IgD-negative memory B cell (primary cell): ENCODE measurements around the gene GFY. TPM values are rescaled to one million over a fixed set of nuclear protein-coding genes. Genes with fewer than 3 reads are reported as not detected.

Experiments used
- H3K27ac Mint-ChIP-seq, 3 donors: one replicate each; pipeline ENCODE4 v1.8.0; 2020 to 2022; ENCODE audit warnings: mild to moderate bottlenecking in 3 of 3, mixed read lengths in 3 of 3, moderate library complexity in 1 of 3
- H3K27me3 Mint-ChIP-seq: one replicate; pipeline ENCODE4 v1.8.0; 2021; ENCODE audit warnings: mixed read lengths
- H3K36me3 Mint-ChIP-seq: one replicate; pipeline ENCODE4 v1.8.0; 2020; ENCODE audit warnings: mild to moderate bottlenecking, mixed read lengths
- H3K4me1 Mint-ChIP-seq, 3 donors: one replicate each; pipeline ENCODE4 v1.8.0; 2020 to 2022; ENCODE audit warnings: mixed read lengths in 3 of 3, mild to moderate bottlenecking in 1 of 3
- H3K4me3 Mint-ChIP-seq, 4 donors: one replicate each; pipeline ENCODE4 v1.8.0; 2020 to 2022; ENCODE audit warnings: mild to moderate bottlenecking in 4 of 4, mixed read lengths in 4 of 4, moderate library complexity in 3 of 4
- H3K9me3 Mint-ChIP-seq, 3 donors: one replicate each; pipeline ENCODE4 v1.8.0; 2020 to 2021; ENCODE audit warnings: mixed read lengths in 3 of 3, mild to moderate bottlenecking in 1 of 3
- polyA plus RNA-seq: library from polyadenylated mRNA; unstranded; fragments of 300-500 nt; fragmentation: Illumina TruSeq; gene quantifications from one replicate; pipeline ENCODE4 v1.2.3, GENCODE V29; 2021

The GFY gene
- polyA plus RNA-seq, 1 donor from 2014 or later: not detected

DNA sequence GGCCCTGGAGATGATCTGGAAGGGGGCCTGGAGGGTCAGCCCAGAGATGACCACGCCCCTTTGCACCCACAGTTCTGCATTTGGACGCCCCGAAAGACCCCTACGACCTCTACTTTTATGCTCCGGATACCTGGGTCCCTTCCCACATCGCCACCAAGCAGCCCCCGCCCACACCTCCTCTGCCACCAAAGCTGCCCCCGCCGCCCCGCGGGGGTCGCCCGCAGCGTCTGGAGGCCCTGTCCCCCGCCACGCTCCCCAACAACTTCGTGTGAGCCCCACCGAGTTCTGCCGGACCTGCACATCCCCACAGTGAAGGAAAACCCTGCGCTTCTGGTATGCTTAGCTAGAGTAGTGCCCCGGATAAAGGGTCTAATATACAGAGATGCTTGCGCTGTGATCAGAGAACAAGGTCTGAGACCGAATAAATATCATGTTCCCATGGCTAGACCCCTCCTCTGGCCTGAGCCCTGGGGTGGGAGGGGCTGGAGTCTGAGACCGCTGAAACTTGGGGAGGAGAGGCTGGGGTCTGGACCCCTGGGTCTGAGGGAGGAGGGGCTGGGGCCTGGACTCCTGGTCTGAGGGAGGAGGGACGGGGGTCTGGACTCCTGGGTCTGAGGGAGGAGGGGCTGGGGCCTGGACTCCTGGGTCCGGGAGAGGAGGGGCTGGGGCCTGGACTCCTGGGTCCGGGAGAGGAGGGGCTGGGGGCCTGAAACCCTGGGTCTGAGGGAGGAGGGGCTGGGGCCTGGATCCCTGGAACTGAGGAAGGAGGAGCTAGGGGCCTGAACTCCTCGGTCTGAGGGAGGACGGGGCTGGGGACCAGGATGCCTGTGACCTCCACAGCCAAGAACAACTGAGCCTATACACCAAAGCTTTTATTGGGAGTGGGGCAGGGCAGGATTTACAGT lies 3.6 kb downstream of the GFY start:
- H3K4me1 Mint-ChIP-seq: peaks cover 26 to 47% (median 31%) of the 10 kb centered on the region in 3 donors

DNA sequence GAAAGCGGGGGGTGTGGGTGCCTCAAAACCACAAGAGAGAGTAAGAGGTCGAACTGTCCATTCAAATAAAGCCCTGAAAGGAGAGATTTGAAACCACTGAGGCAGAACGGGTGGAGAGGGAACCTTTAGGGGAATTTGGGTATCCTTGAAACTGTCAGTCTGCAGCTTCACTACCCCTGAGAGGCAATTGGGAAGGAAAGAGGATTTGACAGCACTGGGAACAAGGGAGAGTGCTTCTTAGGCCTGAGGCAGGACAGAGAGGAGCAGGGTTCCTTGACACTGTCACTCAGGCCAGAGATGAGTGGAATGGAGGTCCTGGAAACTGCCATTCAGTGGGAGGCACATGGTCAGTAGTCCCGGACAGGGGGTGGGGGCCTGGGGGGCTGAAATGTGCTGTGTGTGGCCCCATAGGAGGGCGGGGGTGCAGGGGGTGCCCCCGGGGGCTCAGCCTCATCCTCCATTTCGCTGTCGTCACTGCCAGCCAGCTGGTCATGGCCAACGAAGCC lies 5.0 kb downstream of the GFY start:
- H3K27ac Mint-ChIP-seq: peak overlapping the region in 2 of 3 donors; percentile 0 to 79
- peaks cover 75% of the 10 kb centered on the region for H3K27me3 Mint-ChIP-seq
- H3K9me3 Mint-ChIP-seq: peaks cover 0 to under 1% (median 0%) of the 10 kb centered on the region in 3 donors
- H3K4me1 Mint-ChIP-seq: peaks cover 22 to 42% (median 28%) of the 10 kb centered on the region in 3 donors
- peak overlapping the region in 3 of 4 donors; percentile 23 to 71 (median 46) for H3K4me3 Mint-ChIP-seq
- no peaks in the 10 kb centered on the region for H3K36me3 Mint-ChIP-seq

More for the DNA sequence above, 3.6 kb downstream of the GFY start:
- Mint-ChIP-seq H3K27me3 (peaks cover 78% of the 10 kb centered on the region), H3K9me3 (no peaks in the 10 kb centered on the region), H3K4me3 (peak overlapping the region; percentile 9 to 89 (median 70)), H3K27ac (peak overlapping the region in 2 of 3 donors; percentile 59 to 72), H3K36me3 (no peaks in the 10 kb centered on the region)

DNA sequence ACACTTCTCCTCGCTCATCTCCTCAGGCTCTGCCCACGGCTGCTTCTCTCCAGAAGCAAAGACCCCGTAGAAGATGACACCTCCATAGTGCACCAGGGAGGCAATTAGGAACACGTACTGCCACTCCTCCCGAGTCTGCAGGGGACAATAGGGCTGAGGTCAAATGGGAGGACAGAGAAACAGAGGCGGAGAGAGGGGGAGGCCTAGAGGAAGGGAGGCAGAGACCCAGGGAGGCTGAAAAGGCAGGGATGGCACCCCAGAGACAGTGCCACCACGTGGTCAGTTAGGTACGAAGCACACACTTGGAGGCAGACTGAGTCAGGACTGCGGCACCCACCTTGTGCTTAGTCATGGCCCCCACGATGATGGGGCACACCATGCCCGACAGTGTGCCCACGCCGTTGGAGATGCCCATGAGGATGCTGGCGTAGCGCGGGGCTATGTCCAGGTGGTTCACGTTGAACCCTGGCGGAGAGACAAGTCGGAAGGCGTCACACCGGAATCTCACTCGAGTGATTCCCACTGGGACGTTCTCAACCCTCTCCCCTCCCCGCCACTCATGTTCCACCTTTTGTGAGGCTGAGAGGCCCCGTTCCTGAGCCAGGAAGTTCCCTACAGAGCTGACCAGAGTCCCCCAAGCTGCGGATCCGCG lies 5.6 kb downstream of the GFY start:
- peak overlapping the region in 1 of 4 donors; percentile 71 for H3K4me3 Mint-ChIP-seq
- no peaks in the 10 kb centered on the region for H3K36me3 Mint-ChIP-seq
- H3K4me1 Mint-ChIP-seq: peaks cover 20 to 39% (median 28%) of the 10 kb centered on the region in 3 donors
- peak overlapping the region in 1 of 3 donors; percentile 79 for H3K27ac Mint-ChIP-seq
- H3K27me3 Mint-ChIP-seq: peaks cover 74% of the 10 kb centered on the region
- H3K9me3 Mint-ChIP-seq: peaks cover 0 to 1% (median 0%) of the 10 kb centered on the region in 3 donors

DNA sequence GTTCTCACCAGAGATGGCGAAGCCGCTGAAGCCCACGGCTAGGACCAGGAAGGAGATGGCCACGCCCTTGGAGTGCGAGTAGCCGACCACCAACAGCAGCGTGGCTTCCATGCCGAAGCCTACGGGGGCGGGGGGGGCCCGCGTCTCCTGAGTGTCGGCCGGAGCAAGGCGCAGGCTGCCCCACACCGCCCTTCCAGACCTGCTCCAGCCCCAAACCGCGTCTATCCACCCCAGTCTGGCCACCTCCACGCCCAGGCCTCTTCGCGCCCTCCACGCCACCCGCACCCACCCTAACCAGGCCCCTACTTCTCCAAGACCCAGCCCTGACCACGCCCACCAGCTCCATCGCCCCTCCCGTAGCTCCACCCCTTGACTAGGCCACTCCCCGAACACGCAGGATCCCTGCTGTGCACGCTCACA lies 6.2 kb downstream of the GFY start:
- Mint-ChIP-seq H3K9me3 (peaks cover 0 to 1% (median 0%) of the 10 kb centered on the region in 3 donors), H3K27me3 (peaks cover 74% of the 10 kb centered on the region), H3K4me1 (peaks cover 20 to 39% (median 25%) of the 10 kb centered on the region in 3 donors), H3K4me3 (no peak overlapping the region), H3K27ac (peak overlapping the region in 1 of 3 donors; percentile 79), H3K36me3 (no peaks in the 10 kb centered on the region)

DNA sequence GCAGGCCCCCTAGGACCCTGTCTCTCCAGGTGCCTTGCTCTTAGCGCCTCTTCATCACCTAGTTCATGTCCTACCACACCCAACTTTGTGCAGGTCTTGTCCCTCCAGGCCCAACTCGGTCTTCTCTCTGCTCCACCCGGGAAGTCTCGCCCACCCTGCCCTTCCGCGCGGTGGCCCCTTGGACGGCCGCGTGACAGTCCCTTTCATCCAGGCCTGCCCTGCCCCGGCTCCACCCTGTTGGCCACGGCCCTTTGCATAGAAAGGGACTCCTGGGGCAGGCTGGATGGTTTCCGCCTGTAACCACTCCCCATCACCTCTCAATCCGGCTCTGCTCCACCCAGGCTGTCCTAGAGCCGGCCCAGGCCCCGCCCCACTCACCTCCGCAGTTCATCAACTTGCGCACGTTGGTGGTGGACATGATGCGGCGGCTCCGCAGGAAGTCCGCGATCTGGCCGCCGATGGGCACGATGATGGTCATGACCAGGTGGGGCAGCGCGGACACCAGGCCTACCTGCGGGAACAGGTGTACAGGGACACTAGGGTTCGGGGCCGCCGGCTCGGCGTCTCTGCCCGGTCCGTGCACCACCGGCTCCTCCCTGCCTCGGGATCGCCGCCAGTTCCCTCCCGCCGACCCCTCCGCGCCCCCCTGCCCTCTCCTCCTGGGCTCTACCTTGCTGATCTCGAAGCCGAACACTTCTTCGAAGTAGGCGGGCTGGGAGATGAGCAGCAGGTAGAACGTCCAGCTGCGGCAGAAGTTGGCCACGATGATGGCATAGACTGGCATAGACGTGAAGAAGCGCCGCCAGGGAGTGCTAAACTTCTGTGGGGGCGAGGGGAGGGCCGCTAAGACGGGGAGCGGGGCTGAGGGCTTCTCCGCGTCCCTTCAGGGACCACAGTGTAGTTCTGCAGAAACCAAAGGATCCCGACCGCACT lies 7.2 kb downstream of the GFY start:
- H3K27me3 Mint-ChIP-seq: peaks cover 74% of the 10 kb centered on the region
- peak overlapping the region in 1 of 3 donors; percentile 39 for H3K27ac Mint-ChIP-seq
- no peaks in the 10 kb centered on the region for H3K36me3 Mint-ChIP-seq

DNA sequence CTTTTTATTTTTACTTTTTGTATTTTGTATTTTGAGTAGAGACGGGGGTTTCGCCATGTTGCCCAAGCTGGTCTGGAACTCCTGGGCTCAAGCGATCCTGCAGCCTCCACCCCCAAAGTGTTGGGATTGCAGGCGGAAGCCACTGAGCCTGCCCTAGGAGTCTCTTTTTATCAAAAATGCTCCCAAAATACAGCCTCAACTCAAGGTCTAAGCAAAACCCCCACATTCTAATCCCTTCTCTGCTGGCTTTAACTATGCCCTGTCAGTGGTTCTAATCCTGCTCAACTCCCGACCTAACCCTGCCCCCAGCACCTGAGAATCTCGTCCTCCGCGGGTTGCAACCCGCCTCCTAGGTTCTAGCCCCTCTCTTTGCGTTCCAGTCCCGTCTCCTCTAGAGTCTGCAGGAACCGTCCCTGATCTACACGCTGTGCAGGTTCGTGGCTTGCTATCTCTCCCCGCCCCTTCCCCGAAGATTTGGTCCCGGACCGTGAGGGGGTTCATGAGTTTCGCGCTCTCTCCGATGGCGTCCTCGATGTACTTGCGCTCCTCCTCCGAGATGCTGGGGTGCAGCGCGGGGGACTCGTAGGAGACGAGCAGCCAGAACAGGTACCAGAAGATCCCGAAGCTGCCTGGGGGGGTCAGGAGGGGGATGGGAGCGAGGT lies 8.2 kb downstream of the GFY start:
- Mint-ChIP-seq H3K9me3 (peaks cover 0 to 1% (median 0%) of the 10 kb centered on the region in 3 donors), H3K36me3 (no peaks in the 10 kb centered on the region), H3K27ac (peak overlapping the region in 2 of 3 donors; percentile 10 to 53), H3K27me3 (peaks cover 74% of the 10 kb centered on the region), H3K4me3 (peak overlapping the region in 3 of 4 donors; percentile 6 to 87 (median 14)), H3K4me1 (peaks cover 12 to 31% (median 18%) of the 10 kb centered on the region in 3 donors)

More for the DNA sequence above, 7.2 kb downstream of the GFY start:
- H3K4me3 Mint-ChIP-seq: peak overlapping the region in 2 of 4 donors; percentile 61 to 76
- H3K9me3 Mint-ChIP-seq: peaks cover 0 to 1% (median 0%) of the 10 kb centered on the region in 3 donors
- H3K4me1 Mint-ChIP-seq: peaks cover 18 to 30% (median 20%) of the 10 kb centered on the region in 3 donors

DNA sequence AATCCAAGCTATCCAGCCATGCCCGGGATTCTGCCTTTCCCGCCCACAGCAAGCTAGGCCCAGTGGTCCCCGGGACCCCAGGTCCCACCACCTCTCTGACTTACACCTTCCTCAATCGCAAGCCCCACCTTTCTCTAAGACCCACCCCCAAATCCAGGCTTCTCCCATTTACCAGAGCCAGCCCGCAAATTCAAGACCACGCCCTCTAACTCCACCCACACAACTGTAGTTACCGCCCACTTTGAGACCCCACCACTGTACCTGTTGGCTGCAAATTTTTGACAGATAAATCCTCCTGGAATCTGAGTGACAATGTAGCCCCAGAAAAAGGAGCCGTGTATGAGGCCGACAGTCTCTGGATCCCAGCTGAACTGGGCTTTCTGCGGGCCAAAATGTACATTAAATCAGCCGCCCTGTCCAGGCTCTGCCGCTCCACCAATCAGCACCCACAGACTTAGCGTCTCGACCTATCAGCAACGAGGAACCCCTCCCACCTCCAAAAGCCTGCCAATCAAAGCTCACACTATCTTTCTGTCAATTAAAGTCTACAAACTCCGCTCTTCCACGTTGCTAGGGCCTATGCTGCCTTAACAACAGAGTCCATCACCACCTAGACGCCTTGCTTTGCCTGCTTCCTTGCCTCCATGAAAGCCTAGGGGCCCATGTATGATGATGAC lies 9.9 kb downstream of the GFY start:
- Mint-ChIP-seq H3K27me3 (peaks cover 79% of the 10 kb centered on the region), H3K9me3 (peaks cover 0 to 1% (median 0%) of the 10 kb centered on the region in 3 donors), H3K27ac (peak overlapping the region in 1 of 3 donors; percentile 83), H3K4me1 (peaks cover 12 to 23% (median 17%) of the 10 kb centered on the region in 3 donors), H3K4me3 (peak overlapping the region in 1 of 4 donors; percentile 65), H3K36me3 (no peaks in the 10 kb centered on the region)

DNA sequence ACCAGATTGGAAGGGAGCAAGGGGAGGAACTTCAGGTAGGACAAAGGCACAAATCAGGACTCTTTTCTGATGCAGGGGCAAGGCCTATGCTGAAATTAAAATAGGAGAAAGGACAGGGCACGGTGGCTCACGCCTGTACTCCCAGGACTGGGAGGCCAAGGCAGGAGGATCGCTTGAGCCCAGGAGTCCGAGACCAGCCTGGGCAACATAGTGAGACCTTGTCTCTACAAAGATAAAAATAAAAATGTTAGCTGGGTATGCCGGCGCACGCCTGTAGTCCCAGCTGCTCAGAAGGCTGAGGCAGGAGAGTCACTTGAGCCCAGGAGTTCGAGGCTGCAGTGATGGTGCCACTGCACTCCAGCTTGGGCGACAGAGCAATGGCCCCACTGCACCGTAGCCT lies 10.5 kb downstream of the GFY start:
- Mint-ChIP-seq H3K27me3 (peaks cover 80% of the 10 kb centered on the region), H3K4me3 (peak overlapping the region in 1 of 4 donors; percentile 65), H3K36me3 (no peaks in the 10 kb centered on the region), H3K4me1 (peaks cover 11 to 24% (median 18%) of the 10 kb centered on the region in 3 donors), H3K27ac (peak overlapping the region in 1 of 3 donors; percentile 83), H3K9me3 (peaks cover 0 to 1% (median 0%) of the 10 kb centered on the region in 3 donors)

DNA sequence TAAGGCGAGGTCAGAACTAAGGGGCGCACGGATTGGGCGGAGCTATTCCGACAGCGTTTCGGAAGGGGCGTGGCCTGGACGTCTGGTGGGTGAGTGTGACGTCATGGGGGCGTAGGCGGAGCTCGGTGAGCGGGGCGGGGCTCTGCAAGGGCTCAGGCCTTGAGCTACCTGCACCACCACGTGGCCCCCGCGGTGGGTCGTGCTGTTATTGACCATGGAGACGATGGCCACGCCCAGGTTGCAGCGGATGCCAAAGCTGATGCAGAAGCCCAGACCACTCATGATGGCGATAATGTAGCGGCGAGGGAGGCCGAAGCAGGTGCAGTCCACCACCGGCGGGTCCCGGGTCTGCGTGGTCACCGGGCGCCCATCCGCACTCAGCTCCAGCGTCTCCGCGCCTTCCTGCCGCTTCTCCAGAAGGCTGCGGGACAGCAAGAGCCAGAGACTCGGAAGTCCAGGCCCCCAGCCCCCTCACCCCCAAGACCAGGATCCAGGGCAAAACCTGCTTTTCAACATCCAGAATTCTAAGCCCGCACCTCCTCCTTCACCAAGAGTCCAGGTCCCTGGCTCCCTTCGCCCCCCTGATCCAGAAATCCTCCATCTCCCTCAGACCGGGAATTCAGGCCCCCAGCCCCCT lies 11.3 kb downstream of the GFY start:
- peaks cover 15 to 22% (median 21%) of the 10 kb centered on the region in 3 donors for H3K4me1 Mint-ChIP-seq
- H3K36me3 Mint-ChIP-seq: no peaks in the 10 kb centered on the region
- H3K27ac Mint-ChIP-seq: peak overlapping the region in 1 of 3 donors; percentile 66
- H3K27me3 Mint-ChIP-seq: peaks cover 82% of the 10 kb centered on the region
- H3K9me3 Mint-ChIP-seq: peaks cover 0 to 1% (median 0%) of the 10 kb centered on the region in 3 donors
- H3K4me3 Mint-ChIP-seq: peak overlapping the region in 2 of 4 donors; percentile 16 to 63

DNA sequence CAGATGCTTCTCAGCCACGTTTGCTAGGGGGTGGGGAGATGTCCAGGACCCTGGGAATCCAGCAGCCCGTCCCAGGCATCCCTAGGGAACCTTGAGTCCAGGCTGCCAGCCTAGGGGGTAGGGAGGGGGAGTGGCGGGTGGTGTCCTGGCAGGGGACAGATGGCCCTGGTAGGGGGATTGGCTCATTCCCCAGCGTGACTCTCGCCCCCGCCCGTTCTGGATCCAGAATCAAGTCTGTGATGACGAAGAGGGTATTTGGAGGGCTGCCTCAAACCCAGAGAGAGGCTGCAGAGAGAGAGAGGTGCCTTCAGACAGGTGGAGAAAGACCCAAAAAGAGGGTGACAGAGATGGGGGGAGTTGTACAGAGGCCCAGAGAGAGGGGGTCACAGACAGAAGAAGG lies 12.0 kb downstream of the GFY start:
- Mint-ChIP-seq H3K4me1 (peaks cover 18 to 26% (median 22%) of the 10 kb centered on the region in 3 donors), H3K9me3 (peaks cover 0 to 1% (median 0%) of the 10 kb centered on the region in 3 donors), H3K36me3 (no peaks in the 10 kb centered on the region), H3K27ac (peak overlapping the region in 2 of 3 donors; percentile 29 to 60), H3K4me3 (peak overlapping the region in 2 of 4 donors; percentile 16 to 82), H3K27me3 (peaks cover 86% of the 10 kb centered on the region)

DNA sequence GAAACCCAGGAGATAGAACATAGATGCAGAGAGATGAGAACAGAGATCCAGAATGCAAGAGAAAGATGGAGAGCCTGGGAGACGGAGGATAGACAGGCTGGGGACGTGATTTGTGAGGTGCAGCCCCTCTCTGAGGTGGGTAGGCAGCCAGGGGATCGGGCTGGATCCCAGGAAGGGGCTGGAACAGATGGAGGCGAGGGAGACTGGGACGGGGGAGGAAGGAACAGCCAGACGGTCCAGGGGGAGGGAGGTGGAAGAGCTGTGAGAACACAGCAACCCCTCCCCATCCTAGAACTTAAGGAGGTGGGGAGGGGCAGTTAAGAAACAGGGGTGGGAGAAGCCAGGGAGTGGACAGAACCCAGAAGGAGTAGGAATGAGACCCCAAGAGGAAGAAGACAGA lies 13.1 kb downstream of the GFY start:
- H3K4me1 Mint-ChIP-seq: peaks cover 16 to 23% (median 22%) of the 10 kb centered on the region in 3 donors
- H3K27ac Mint-ChIP-seq: peak overlapping the region in 1 of 3 donors; percentile 5
- H3K27me3 Mint-ChIP-seq: peaks cover 75% of the 10 kb centered on the region

DNA sequence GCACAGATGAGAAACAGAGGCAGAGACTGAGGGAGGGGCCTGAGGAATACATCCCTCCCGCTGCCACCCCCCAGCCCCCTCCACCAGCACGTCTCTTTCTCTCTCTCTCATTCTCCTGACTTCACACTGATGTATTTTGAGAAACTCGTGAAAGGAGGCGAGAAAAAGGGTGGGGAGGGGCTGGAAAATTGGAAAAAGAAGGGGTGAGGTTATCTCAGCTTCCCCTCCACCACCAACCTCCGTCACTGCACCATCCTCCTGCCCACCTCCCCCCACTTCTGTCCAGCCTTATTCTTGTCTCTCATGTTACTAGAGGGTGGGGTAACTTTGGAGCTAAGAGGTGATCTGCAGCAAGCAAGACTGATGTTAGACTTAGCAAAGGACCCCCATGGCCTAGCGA lies 14.6 kb downstream of the GFY start:
- Mint-ChIP-seq H3K9me3 (peaks cover 0 to 1% (median 0%) of the 10 kb centered on the region in 3 donors), H3K4me1 (peaks cover 19 to 22% (median 22%) of the 10 kb centered on the region in 3 donors), H3K27me3 (peaks cover 67% of the 10 kb centered on the region), H3K4me3 (peak overlapping the region in 3 of 4 donors; percentile 5 to 66 (median 39)), H3K36me3 (no peaks in the 10 kb centered on the region), H3K27ac (peak overlapping the region in 1 of 3 donors; percentile 20)

More for the DNA sequence above, 13.1 kb downstream of the GFY start:
- H3K36me3 Mint-ChIP-seq: no peaks in the 10 kb centered on the region
- H3K9me3 Mint-ChIP-seq: peaks cover 0 to 1% (median 0%) of the 10 kb centered on the region in 3 donors
- no peak overlapping the region for H3K4me3 Mint-ChIP-seq
